DND-41 (cell line): ENCODE data around the gene ETV5.

Experiments
- CTCF ChIP-seq: IDR thresholded peaks from 2 replicates; pipeline ENCODE4 v1.5.1; 2012; ENCODE audit warnings: borderline replicate concordance, low read length, moderate library complexity, mild to moderate bottlenecking; ENCODE audit not compliant: poor library complexity, severe bottlenecking; ENCODE audit errors: extremely low read depth
- EZH2 ChIP-seq: IDR thresholded peaks from 3 replicates; pipeline ENCODE4 v1.6.1; 2012; ENCODE audit warnings: borderline replicate concordance, low read depth, mild to moderate bottlenecking, moderate library complexity, low read length, inconsistent platforms; ENCODE audit not compliant: severe bottlenecking

GRCh38 chr3:186133980-186134379 lies 25.1 kb upstream of the ETV5 start:
- no peak for TF ChIP-seq EZH2
- TF ChIP-seq CTCF, result no peak
